Keratinocyte (primary cell): ENCODE results near the gene PKNOX2. TPM values are rescaled to one million over a fixed set of nuclear protein-coding genes. Genes with fewer than 3 reads are reported as not detected.

Experiments used
- DNase-seq: peaks from one replicate; pipeline ENCODE4 v3.0.0-alpha.2; 2011; ENCODE audit warnings: low read depth, missing footprints, low spot score
- FAIRE-seq: peaks from 2 replicates; lab custom pipeline; 2011; peaks lifted over from hg19 to GRCh38; lab: Jason Lieb, UNC
- H2AFZ ChIP-seq: 2 replicates; pipeline ENCODE4 v1.6.0; 2012; ENCODE audit warnings: low read length, control low read depth, inconsistent platforms; ENCODE audit not compliant: control insufficient read depth
- H3K27ac ChIP-seq: 2 replicates; pipeline ENCODE4 v1.5.1; 2011; ENCODE audit warnings: low read length; ENCODE audit not compliant: control insufficient read depth, insufficient read depth
- H3K27me3 ChIP-seq: 3 replicates; pipeline ENCODE4 v1.6.0; 2011; ENCODE audit warnings: low read length; ENCODE audit not compliant: control insufficient read depth, insufficient read depth; ENCODE audit errors: extremely low read depth
- H3K36me3 ChIP-seq, 2 experiments: 2 replicates in 1 of 2; 3 replicates in 1 of 2; pipeline ENCODE4 v1.5.1; 2011; ENCODE audit warnings: low read length in 2 of 2, mild to moderate bottlenecking in 1 of 2; ENCODE audit not compliant: control insufficient read depth in 2 of 2, insufficient read depth in 2 of 2; ENCODE audit errors: extremely low read depth in 1 of 2
- H3K4me1 ChIP-seq: 3 replicates; pipeline ENCODE4 v1.5.1; 2011; ENCODE audit warnings: low read length; ENCODE audit not compliant: control insufficient read depth, insufficient read depth; ENCODE audit errors: extremely low read depth
- H3K4me2 ChIP-seq: 3 replicates; pipeline ENCODE4 v1.6.0; 2011; ENCODE audit warnings: low read depth, low read length; ENCODE audit not compliant: control insufficient read depth, insufficient read depth; ENCODE audit errors: extremely low read depth
- H3K4me3 ChIP-seq, 3 experiments: fragments of 200-600 bp in 1 of 3; sonication (generic) in 1 of 3; 2 replicates in 2 of 3; 3 replicates in 1 of 3; pipeline ENCODE4 v1.5.1; 2011 to 2016; ENCODE audit warnings: low read length in 3 of 3, mild to moderate bottlenecking in 3 of 3, control low read depth in 2 of 3, inconsistent platforms in 1 of 3, low read depth in 1 of 3, mixed read lengths in 1 of 3, mixed run types in 1 of 3, moderate library complexity in 1 of 3; ENCODE audit not compliant: control insufficient read depth in 2 of 3, insufficient read depth in 2 of 3; ENCODE audit errors: extremely low read depth in 1 of 3
- H3K79me2 ChIP-seq: 2 replicates; pipeline ENCODE4 v1.6.0; 2012; ENCODE audit warnings: low read length; ENCODE audit not compliant: control insufficient read depth, insufficient read depth
- H3K9ac ChIP-seq: 3 replicates; pipeline ENCODE4 v1.6.0; 2011; ENCODE audit warnings: low read length; ENCODE audit not compliant: control insufficient read depth, insufficient read depth; ENCODE audit errors: extremely low read depth
- H3K9me1 ChIP-seq: 3 replicates; pipeline ENCODE4 v1.6.0; 2011; ENCODE audit warnings: low read length; ENCODE audit not compliant: control insufficient read depth, insufficient read depth; ENCODE audit errors: extremely low read depth
- H3K9me3 ChIP-seq: 2 replicates; pipeline ENCODE4 v1.5.1; 2012; ENCODE audit warnings: low read depth, low read length; ENCODE audit not compliant: control insufficient read depth
- H4K20me1 ChIP-seq: 3 replicates; pipeline ENCODE4 v1.6.0; 2011; ENCODE audit warnings: low read length; ENCODE audit not compliant: control insufficient read depth, insufficient read depth; ENCODE audit errors: extremely low read depth
- EZH2 ChIP-seq: IDR thresholded peaks from one replicate; pipeline ENCODE4 v1.6.1; 2012; ENCODE audit warnings: inconsistent platforms, mild to moderate bottlenecking, low read length, moderate library complexity
- dilution Hi-C: fragments of 300-500 bp; cut with MboI; formaldehyde crosslinking; loops from one replicate; pipeline ENCODE4 v1.7.0; 2020; ENCODE audit warnings: low sequenced_read_pairs; ENCODE audit not compliant: extremely low pct_ligation_motif_present
- polyA plus RNA-seq, 5 experiments: library from polyadenylated mRNA; depleted of rRNA in 3 of 5; stranded (reverse) in 3 of 5; stranded (forward) in 1 of 5; unstranded in 1 of 5; fragments of >200 nt; gene quantifications; 1 replicate in 1 of 5; 2 replicates in 3 of 5; 3 replicates in 1 of 5; pipeline versions ENCODE4 v1.2.1 to v1.2.3, GENCODE V29; 2011 to 2012; ENCODE audit warnings: missing spikeins in 2 of 5, low read depth in 1 of 5, low replicate concordance in 1 of 5
- TF ChIP-seq, protein P1 (sequence below), 3 experiments: IDR thresholded peaks in 1 of 3; conservative IDR thresholded peaks in 1 of 3; optimal IDR thresholded peaks in 1 of 3; 2 replicates in 2 of 3; 3 replicates in 1 of 3; pipeline versions ENCODE3 to v1.5.1; 2011; ENCODE audit warnings: low read length in 3 of 3, mild to moderate bottlenecking in 3 of 3, moderate library complexity in 2 of 3, control low read depth in 1 of 3, inconsistent platforms in 1 of 3; ENCODE audit not compliant: insufficient read depth in 2 of 3; ENCODE audit errors: extremely low read depth in 1 of 3

The PKNOX2 gene
- polyA plus RNA-seq, 1 donor (not counting 4 experiments of a cell fraction or from before 2014, with no cell fraction given), result 0.05 TPM

DNA sequence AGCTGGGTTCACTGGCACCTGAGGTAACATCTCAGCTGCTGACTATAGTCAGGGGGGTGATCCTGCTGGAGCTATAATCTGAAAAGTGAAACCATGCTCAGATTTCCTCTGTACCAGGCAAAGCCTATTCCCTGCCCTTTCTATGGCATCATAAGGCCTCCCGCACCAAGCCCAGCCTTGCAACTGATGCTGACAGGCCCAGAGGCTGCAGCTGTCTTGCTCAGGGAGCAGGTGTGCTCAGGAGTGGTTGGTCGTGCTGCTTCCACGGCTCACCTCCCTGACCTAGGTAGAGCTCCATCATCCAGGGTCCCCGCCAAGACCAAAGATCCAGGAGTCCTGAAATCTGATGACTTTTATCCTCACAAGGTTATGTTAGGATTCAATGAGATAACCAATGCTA is 209.8 kb downstream of the PKNOX2 start:
- Histone ChIP-seq H3K4me3 (no peak overlapping the region), H3K79me2 (no peaks in the 10 kb centered on the region), H4K20me1 (no peaks in the 10 kb centered on the region), H2AFZ (no peak overlapping the region), H3K4me2 (no peak overlapping the region), H3K27me3 (peaks cover 22% of the 10 kb centered on the region), H3K36me3 (no peaks in the 10 kb centered on the region), H3K9me1 (no peaks in the 10 kb centered on the region), H3K9me3 (no peaks in the 10 kb centered on the region), H3K4me1 (no peaks in the 10 kb centered on the region), H3K27ac (no peak overlapping the region), H3K9ac (no peak overlapping the region)
- dilution Hi-C loops, result no loop called here
- FAIRE-seq (no peak), DNase-seq (no peak)
- no peak for TF ChIP-seq EZH2
- TF ChIP-seq, protein P1, sequence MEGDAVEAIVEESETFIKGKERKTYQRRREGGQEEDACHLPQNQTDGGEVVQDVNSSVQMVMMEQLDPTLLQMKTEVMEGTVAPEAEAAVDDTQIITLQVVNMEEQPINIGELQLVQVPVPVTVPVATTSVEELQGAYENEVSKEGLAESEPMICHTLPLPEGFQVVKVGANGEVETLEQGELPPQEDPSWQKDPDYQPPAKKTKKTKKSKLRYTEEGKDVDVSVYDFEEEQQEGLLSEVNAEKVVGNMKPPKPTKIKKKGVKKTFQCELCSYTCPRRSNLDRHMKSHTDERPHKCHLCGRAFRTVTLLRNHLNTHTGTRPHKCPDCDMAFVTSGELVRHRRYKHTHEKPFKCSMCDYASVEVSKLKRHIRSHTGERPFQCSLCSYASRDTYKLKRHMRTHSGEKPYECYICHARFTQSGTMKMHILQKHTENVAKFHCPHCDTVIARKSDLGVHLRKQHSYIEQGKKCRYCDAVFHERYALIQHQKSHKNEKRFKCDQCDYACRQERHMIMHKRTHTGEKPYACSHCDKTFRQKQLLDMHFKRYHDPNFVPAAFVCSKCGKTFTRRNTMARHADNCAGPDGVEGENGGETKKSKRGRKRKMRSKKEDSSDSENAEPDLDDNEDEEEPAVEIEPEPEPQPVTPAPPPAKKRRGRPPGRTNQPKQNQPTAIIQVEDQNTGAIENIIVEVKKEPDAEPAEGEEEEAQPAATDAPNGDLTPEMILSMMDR (optimal IDR thresholded peaks at IDR 0.05 in 1 of 3, IDR thresholded peaks at IDR 0.05 in 1 of 3, conservative IDR thresholded peaks at IDR 0.05 in 1 of 3; ENCODE audit: extremely low read depth in 1 of 3, insufficient read depth in 2 of 3, low read length in 3 of 3), result no peak

DNA sequence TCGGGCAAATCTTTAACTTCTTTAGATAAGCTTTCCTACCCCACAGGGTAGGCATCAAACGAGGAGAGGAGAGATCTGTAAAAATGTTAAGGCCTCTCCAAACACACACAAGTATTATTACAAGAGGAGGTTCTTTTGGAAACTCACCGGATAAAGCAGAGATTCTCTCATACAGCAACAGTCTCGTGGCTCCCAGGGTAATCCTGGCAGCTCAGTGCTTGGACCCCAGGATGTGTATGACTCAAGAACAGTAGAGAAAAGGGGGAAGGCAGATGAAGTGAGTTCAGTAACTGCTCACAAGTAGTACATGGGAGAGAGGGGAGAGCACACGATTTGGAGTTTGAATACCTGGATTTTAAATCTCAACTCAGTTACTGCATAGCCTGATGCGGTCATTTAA is 210.6 kb downstream of the PKNOX2 start:
- Histone ChIP-seq H3K9ac (no peak overlapping the region), H3K4me2 (no peak overlapping the region), H3K27ac (no peak overlapping the region), H3K79me2 (no peaks in the 10 kb centered on the region), H3K9me1 (no peaks in the 10 kb centered on the region), H4K20me1 (no peaks in the 10 kb centered on the region), H3K4me1 (no peaks in the 10 kb centered on the region), H3K27me3 (peaks cover 25% of the 10 kb centered on the region), H3K4me3 (no peak overlapping the region), H2AFZ (no peak overlapping the region), H3K36me3 (no peaks in the 10 kb centered on the region), H3K9me3 (no peaks in the 10 kb centered on the region)
- dilution Hi-C loops, result no loop called here
- FAIRE-seq (no peak), DNase-seq (no peak)
- TF ChIP-seq, protein P1 (optimal IDR thresholded peaks at IDR 0.05 in 1 of 3, IDR thresholded peaks at IDR 0.05 in 1 of 3, conservative IDR thresholded peaks at IDR 0.05 in 1 of 3; ENCODE audit: extremely low read depth in 1 of 3, insufficient read depth in 2 of 3, low read length in 3 of 3), result no peak
- no peak for TF ChIP-seq EZH2
